ENCODE data around the gene S100A1.

- TF ChIP-seq CTCF (IDR thresholded peaks at IDR 0.05; ENCODE audit: low read depth, low read length, poor library complexity, severe bottlenecking), result no peak
- no peak for TF ChIP-seq EZH2phosphoT487 (IDR thresholded peaks at IDR 0.05; ENCODE audit: borderline replicate concordance, low read length)
Measured at GRCh38 chr1:153616917-153617311, 11.3 kb upstream of the S100A1 start.
